ENCODE data around the gene UQCC5.

The UQCC5 gene

GRCh38 chr3:52520141-52520667, 16.2 kb upstream of the UQCC5 start:
- DNase-seq = no peak
- H3K4me3 ChIP-seq (ENCODE audit: low read depth, low read length) = no peak overlapping the region
- no peaks in the 10 kb centered on the region for H3K27me3 ChIP-seq (ENCODE audit: insufficient read depth, low read depth, severe bottlenecking)
- no peak for TF ChIP-seq CTCF (IDR thresholded peaks at IDR 0.05; ENCODE audit: low read depth, low read length)
- H3K36me3 ChIP-seq = peaks cover 24% of the 10 kb centered on the region
- no peaks in the 10 kb centered on the region for H3K9me3 ChIP-seq (ENCODE audit: severe bottlenecking)
- no peak overlapping the region for H3K27ac ChIP-seq

- Histone ChIP-seq H3K36me3 (peaks cover 31% of the 10 kb centered on the region), H3K27ac (no peak overlapping the region), H3K27me3 (ENCODE audit: insufficient read depth, low read depth, severe bottlenecking) (no peaks in the 10 kb centered on the region), H3K9me3 (ENCODE audit: severe bottlenecking) (no peaks in the 10 kb centered on the region), H3K4me3 (ENCODE audit: low read depth, low read length) (no peak overlapping the region)
- no peak for DNase-seq
- no peak for TF ChIP-seq CTCF (IDR thresholded peaks at IDR 0.05; ENCODE audit: low read depth, low read length)
Observed at GRCh38 chr3:52520716-52521487, 15.5 kb upstream of the UQCC5 start.

DNA sequence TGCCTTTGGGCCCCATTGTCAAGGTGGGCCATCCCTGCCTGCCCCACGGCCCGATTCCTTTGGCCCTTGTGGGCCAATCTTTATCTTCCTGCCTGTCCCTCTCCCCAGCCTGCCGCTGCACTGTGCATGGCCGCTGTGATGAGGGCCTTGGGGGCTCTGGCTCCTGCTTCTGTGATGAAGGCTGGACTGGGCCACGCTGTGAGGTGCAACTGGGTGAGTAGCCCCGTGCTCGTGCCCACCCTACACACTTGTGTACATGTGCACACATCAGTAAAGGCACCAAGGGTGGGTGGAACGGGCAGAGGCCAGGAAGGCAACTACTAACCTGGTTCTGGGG, 14.9 kb upstream of the UQCC5 start:
- Histone ChIP-seq H3K9me3 (ENCODE audit: severe bottlenecking) (no peaks in the 10 kb centered on the region), H3K36me3 (peaks cover 35% of the 10 kb centered on the region), H3K4me3 (ENCODE audit: low read depth, low read length) (no peak overlapping the region), H3K27me3 (ENCODE audit: insufficient read depth, low read depth, severe bottlenecking) (no peaks in the 10 kb centered on the region), H3K27ac (no peak overlapping the region)
- TF ChIP-seq CTCF (IDR thresholded peaks at IDR 0.05; ENCODE audit: low read depth, low read length) = no peak
- no peak for DNase-seq

DNA sequence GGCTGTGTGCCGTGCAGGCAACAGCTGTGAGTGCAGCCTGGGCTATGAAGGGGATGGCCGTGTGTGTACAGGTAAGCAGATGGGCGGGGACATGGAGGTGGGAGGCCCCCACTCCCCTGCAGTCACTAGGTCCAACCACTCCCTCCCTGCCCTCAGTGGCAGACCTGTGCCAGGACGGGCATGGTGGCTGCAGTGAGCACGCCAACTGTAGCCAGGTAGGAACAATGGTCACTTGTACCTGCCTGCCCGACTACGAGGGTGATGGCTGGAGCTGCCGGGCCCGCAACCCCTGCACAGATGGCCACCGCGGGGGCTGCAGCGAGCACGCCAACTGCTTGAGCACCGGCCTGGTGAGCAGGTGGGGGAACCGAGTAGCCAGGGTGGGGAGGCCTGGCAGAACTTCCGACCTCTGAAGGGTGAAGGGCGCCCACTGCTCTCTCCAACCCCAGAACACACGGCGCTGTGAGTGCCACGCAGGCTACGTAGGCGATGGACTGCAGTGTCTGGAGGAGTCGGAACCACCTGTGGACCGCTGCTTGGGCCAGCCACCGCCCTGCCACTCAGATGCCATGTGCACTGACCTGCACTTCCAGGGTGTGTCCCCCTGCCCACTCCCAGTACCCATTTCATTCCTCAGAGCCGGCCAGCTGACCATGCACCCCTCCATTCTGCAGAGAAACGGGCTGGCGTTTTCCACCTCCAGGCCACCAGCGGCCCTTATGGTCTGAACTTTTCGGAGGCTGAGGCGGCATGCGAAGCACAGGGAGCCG, 14.3 kb upstream of the UQCC5 start:
- H3K36me3 ChIP-seq = peaks cover 41% of the 10 kb centered on the region
- no peaks in the 10 kb centered on the region for H3K9me3 ChIP-seq (ENCODE audit: severe bottlenecking)
- no peaks in the 10 kb centered on the region for H3K27me3 ChIP-seq (ENCODE audit: insufficient read depth, low read depth, severe bottlenecking)
- no peak overlapping the region for H3K27ac ChIP-seq
- no peak for DNase-seq
- no peak for TF ChIP-seq CTCF (IDR thresholded peaks at IDR 0.05; ENCODE audit: low read depth, low read length)
- no peak overlapping the region for H3K4me3 ChIP-seq (ENCODE audit: low read depth, low read length)

- Histone ChIP-seq H3K4me3 (ENCODE audit: low read depth, low read length) (no peak overlapping the region), H3K27me3 (ENCODE audit: insufficient read depth, low read depth, severe bottlenecking) (no peaks in the 10 kb centered on the region), H3K27ac (no peak overlapping the region), H3K9me3 (ENCODE audit: severe bottlenecking) (no peaks in the 10 kb centered on the region), H3K36me3 (peaks cover 48% of the 10 kb centered on the region)
- TF ChIP-seq CTCF (IDR thresholded peaks at IDR 0.05; ENCODE audit: low read depth, low read length) = no peak
- no peak for DNase-seq
Observed at GRCh38 chr3:52522651-52523251, 13.7 kb upstream of the UQCC5 start.
